ENCODE data around the gene PPP1R3E.
A peak's percentile ranks its signal among the peaks of the same experiment; 100 is the strongest.

Gene PPP1R3E

GRCh38 chr14:23322568-23323517 is 20.2 kb upstream of the PPP1R3E start:
- no peak for DNase-seq

GRCh38 chr14:23321572-23322547 is 19.2 kb upstream of the PPP1R3E start:
- peak; percentile 39 to 56 for DNase-seq

DNA sequence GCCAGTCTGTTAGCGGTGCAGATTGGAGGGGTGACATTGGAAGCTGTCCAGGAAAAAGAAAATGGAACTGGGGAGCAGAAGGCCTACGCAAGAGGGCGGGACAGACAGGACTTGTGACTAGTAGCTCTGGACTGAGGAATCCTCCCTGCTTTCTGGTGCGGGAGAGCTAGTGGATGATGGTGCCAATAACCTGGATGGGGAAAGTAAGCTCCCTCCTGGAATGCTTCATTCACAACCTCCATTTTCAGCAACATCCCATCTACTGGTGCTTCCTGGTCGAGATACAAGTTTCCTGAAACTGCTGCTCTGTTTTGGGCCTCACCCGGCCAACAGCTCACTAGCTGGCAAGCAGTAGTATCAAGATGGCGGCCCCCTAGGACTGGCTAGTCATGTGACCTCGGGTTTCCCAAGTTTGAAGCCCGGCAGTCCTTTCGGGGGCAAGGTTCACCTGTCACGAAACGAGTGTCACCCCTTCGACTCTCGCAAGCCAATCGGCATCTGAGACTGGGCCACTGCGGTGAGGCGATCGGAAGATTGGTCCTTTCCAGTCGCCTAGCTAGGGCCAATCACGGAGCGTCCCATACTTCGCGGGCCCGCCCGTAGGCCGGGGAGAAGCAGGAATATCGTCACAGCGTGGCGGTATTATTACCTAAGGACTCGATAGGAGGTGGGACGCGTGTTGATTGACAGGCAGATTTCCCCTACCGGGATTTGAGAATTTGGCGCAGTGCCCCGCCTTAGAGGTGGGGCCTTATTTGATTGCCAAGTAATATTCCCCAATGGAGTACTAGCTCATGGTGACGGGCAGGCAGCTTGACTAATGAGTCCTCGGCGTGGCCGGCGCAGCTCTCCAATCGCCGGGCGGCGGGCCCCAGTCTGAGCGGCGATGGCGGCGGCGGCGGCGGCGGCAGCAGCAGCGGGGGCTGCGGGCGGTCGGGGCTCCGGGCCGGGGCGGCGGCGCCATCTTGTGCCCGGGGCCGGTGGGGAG is 18.2 kb upstream of the PPP1R3E start, which contains the start of gene PABPN1:
Gene PABPN1, plus strand, starts transcription at position 874 of the 988 bp plus-strand sequence. Its CDS starts 13 bp downstream, at position 887.
- peak; percentile 95 to 97 for DNase-seq

DNA sequence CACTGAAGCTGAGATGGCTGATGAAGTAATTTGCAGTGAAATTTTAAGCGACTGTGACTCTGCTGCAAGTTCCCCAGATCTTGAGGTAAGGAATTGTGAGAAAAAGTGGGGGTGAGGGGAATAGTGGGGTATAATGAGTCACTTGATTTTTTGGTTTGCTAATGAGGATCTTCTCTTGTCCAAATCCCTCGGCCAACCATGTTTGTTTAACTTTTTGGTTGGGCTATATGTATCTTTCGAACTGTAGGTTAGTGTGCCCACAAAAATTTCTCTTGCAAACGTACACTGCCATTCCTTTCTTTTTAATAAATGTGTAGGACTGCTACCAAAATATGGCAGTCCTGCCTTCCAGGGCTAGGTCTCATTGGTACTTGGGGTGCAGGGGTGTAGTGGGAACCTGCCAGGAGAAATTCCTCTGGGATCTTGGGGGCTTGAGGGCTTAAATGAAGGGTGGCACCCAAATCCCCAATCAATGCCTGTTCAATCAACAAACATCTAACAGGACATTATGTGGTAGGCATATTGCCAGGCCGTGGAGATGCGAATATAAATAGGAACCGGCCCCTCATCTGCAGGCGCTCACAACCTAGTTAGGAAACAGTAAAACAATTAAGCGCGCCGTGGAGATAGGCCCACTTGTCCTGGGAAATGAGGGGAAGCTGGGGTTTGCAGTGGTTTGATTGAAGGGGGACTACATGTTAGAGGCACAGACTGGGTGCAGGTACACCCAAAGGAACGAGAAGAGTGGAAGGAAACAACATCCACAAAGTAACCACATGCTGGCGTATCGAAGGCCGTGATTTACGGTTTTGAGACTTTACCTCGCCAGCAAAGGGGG is 17.3 kb upstream of the PPP1R3E start:
- no peak for DNase-seq

GRCh38 chr14:23316300-23316699 is 13.6 kb upstream of the PPP1R3E start:
- no peak for DNase-seq

DNA sequence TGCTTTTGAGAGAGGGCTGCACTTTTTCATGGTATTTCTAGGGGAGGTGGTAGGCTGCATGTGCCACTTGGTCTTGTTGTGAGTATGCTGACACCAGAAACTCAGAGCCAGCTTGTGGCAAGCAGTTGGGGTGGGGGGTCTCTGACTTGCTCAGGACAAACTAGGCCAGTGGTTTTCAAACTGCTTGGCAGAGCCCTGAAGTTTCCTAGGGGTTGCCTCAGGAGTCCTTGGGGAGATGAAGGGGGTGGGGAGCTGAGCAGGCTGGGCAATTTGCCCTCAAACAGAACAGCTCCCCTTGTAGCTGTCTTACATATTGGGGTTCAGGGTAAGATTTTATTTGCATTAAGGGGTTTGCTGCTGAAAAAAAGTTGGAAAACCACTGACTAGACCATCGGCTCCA is 7.9 kb upstream of the PPP1R3E start:
- no peak for DNase-seq

DNA sequence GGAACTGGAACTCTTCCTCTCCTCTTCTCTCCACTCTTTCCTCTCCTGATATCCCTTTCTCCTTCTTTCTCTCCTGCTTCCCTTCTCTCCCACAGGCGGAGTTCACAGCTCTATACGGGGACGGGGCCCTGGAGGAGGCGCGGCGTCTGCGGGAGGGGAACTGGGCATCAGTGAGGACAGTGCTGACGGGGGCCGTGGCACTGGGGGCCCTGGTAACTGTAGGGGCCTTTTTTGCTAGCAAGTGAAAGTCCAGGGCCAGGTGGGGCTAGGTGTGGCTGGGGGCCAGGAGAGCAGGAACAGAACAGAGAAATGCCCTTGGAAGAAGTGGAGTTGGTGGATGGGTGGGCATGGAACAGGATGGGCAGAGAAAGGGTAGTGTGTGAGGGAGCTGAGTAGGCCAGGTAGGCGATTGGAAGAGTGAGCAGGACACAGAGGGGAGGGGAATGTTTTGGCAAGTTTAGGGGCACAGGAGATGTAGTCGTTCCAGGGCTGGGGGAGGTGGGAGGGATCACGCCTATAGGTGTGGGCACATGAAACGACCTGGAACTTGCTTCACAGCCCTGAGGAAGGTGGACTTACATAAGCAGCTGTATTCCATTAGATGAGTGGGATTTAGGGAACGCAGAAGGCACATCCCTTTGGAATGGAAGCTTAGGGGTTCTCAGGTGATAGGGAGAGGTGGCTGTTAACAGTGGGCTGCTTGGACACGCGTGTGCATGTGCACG is 6.2 kb upstream of the PPP1R3E start:
- no peak for DNase-seq

- DNase-seq: no peak
Measured at GRCh38 chr14:23307687-23308644, 5.3 kb upstream of the PPP1R3E start.

DNA sequence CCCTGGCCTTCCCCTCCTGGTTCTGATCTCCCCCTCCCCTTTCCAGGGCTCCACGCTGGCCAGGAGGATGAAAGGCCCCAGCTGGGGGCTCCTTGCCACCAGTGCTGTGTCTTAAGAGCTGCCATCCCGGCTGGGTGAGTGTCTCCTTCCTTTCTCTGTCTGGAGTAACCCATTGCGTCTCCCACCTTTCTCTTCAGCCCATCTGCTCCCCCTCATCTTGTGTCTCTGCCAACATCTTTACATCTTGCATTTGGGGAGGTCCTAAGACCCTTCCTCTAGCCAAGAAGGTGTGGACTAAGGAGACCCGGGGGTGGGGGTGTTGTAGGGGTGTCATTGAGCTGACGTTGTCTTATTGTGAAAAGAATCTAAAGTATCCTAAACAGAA is 4.5 kb upstream of the PPP1R3E start:
- DNase-seq: no peak

DNA sequence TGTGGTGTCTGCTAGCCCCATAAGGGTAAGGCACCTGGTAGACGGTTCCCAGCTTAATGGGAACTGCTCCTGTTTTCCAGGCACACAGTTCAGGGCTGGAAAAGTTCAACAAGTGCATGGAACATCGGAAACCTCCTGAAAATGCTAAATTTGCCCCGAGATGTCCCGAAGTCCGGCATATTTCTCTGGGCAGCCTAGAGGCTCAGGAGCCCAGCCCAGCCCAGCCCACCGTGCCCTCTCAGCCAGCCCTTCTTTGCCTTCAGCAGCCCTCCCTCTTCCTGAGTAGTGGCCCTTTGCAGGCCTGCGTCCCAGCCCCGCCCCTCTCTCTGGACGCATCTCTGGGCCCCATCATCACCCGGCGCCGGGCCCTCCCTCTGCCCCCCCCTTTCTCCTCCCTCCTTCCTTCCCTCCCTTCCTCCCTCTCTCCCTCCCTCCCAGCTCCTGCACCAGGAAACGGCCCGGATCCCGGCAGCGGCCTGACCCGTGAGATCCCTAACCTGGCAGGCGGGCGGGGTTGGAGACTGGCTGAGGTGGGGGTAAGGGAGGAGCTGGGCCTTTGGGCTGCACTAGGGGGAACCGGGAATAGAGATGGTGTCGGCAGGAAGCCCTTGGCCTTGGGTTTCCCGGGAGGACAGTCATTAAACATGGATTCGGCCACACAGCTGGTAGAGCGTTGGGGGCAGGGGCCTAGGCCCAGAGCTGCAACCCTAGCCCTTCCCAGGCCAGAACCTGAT is 3.9 kb upstream of the PPP1R3E start, which contains the start of gene BCL2L2:
Gene BCL2L2, plus strand, starts transcription at position 422 of the 734 bp plus-strand sequence. CDS start 935 bp downstream, outside the sequence.
- DNase-seq: no peak

DNA sequence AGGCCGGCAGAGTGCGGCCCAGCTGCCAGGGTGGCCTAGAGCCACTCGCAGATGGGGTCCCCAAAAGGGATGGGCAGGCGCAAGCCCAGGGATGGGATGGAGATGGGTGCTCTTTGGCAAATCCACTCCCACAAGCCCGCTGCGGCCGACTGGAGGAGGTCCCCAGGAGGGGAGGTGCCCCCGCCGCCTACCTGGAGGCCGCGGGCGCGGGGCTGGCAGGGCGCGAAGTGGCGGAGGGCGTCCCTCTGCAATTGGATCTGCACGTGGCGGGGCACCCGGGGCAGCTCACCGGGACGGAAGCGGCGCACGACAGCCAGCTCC is 730 bp downstream of the PPP1R3E start:
- no peak for DNase-seq

- DNase-seq: peak; percentile 94 to 95
Measured at GRCh38 chr14:23301288-23301968, 1.2 kb downstream of the PPP1R3E start.

GRCh38 chr14:23300687-23301223 is 1.9 kb downstream of the PPP1R3E start:
- no peak for DNase-seq

DNA sequence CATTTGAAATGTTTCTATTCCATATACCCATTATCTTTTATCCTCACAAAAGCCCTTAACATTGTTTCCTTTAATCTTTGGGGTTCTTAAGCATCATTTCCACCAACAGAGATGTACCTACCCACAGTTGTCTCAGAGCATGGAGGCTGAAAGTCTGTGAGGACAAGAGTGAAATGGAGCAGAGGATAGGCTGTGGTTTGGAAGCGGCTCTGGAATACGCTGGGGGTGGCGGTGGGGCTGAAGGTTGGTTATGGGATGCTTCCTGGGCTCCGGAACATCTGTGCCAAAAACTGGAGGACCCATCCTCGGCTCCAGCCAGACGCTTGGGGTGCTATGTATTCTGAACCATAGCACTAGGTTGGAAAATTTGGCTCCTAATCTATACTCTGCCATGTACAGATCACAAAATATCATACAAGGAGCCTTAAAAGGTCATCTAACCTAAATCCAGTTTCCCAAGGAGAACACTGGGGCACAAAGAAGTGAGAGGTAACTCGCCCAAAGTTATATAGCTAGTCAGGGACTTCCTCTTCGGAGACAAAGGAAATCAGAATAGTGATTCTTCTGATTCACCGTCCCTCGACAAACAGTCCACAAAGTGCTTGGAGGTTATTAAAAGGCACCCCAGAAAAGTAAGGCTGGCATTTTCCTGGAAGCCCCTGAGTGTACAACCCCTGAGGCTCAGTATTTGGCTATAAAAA is 2.5 kb downstream of the PPP1R3E start:
- DNase-seq: no peak

DNA sequence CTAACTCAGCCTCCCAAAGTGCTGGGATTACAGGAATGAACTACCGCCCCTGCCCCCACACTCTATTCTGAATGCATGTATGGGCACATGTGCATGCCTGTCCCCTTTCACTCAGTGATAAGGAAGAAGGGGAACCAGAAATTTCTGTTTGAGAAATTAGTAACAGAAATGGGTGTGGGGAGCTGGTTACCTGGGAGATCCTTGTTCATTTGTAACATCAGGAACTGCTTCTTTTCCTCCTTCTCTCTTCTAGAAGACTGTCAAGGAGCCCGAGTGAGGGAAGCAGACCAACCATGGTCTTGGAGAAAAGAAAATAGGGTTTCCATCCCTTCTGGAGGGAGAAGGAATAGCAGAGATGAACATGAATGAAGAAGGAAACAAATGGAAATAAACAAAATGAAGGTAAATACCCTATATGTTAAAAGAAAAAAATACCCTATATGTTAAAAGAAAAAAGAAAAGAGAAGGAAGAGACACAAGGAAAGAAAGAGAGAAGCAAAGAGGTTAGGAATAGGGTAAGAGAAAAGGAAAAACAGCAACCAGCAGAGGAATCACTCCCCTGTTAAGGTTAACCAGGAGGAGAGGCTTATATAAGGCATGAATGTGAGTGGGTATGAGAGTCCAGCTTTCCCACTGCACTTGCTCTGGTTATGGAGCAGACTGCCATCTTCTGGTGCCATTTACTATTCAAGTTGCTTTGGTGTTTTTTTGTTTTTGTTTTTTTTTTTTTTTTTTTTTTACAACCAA is 3.3 kb downstream of the PPP1R3E start:
- no peak for DNase-seq

- DNase-seq: no peak
Measured at GRCh38 chr14:23297611-23298277, 4.9 kb downstream of the PPP1R3E start.

Data from activated CD4-positive, alpha-beta T cell treated with anti-CD3 and anti-CD28 coated beads for 4 hours (primary cell).